ENCODE results near the gene ANKRD26.

- TF ChIP-seq CTCF (IDR thresholded peaks at IDR 0.05 in 4 of 5, conservative IDR thresholded peaks at IDR 0.05 in 1 of 5) (no peak), POLR2A (IDR thresholded peaks at IDR 0.05) (no peak)
Measured at GRCh38 chr10:27145937-27146336, 45.6 kb upstream of the ANKRD26 start.
